Measurements from ENCODE around the gene MAFG. TPM values are rescaled to one million over a fixed set of nuclear protein-coding genes. Genes with fewer than 3 reads are reported as not detected.

The MAFG gene
- total RNA-seq, 1 donor: 19.1 TPM

- TF ChIP-seq CTCF (IDR thresholded peaks at IDR 0.05; ENCODE audit: insufficient read depth, low read length): no peak
- no peak overlapping the region for H3K4me3 ChIP-seq (ENCODE audit: low read depth, low read length)
- DNase-seq (ENCODE audit: low read depth): no peak
These were observed 25.3 kb upstream of the MAFG start for GRCh38 chr17:81952792-81953228.

- no peak for TF ChIP-seq CTCF (IDR thresholded peaks at IDR 0.05; ENCODE audit: insufficient read depth, low read length)
- no peak for DNase-seq (ENCODE audit: low read depth)
These were observed 24.5 kb upstream of the MAFG start for GRCh38 chr17:81951785-81952684.

GRCh38 chr17:81950501-81950900, 23.0 kb upstream of the MAFG start:
- DNase-seq (ENCODE audit: low read depth): no peak
- TF ChIP-seq CTCF (IDR thresholded peaks at IDR 0.05; ENCODE audit: insufficient read depth, low read length): no peak
- no peak overlapping the region for H3K4me3 ChIP-seq (ENCODE audit: low read depth, low read length)

More at GRCh38 chr17:81951785-81952684, 24.5 kb upstream of the MAFG start:
- H3K4me3 ChIP-seq (ENCODE audit: low read depth, low read length): no peak overlapping the region

- no peak for TF ChIP-seq CTCF (IDR thresholded peaks at IDR 0.05; ENCODE audit: insufficient read depth, low read length)
- no peak for DNase-seq (ENCODE audit: low read depth)
- H3K4me3 ChIP-seq (ENCODE audit: low read depth, low read length): no peak overlapping the region
These were observed 21.3 kb upstream of the MAFG start for GRCh38 chr17:81948635-81949378.

- no peak within 1 kb of the TSS for H3K4me3 ChIP-seq (ENCODE audit: low read depth, low read length)
- TF ChIP-seq CTCF (IDR thresholded peaks at IDR 0.05; ENCODE audit: insufficient read depth, low read length): no peak
- no peak for DNase-seq (ENCODE audit: low read depth)
These were observed 19.7 kb upstream of the MAFG start, which contains the start of gene MYADML2 for GRCh38 chr17:81947189-81947588. Gene MYADML2, minus strand, starts transcription at chr17:81947233. Its CDS starts 5,492 bp downstream, at chr17:81941741.

- no peak for DNase-seq (ENCODE audit: low read depth)
- TF ChIP-seq CTCF (IDR thresholded peaks at IDR 0.05; ENCODE audit: insufficient read depth, low read length): no peak
- H3K4me3 ChIP-seq (ENCODE audit: low read depth, low read length): no peak overlapping the region
These were observed 17.3 kb upstream of the MAFG start for GRCh38 chr17:81944858-81945257.

All from fibroblast of the aortic adventitia (primary cell).